Fibroblast of skin of back (primary cell): Measurements from ENCODE around the gene USP46.

ENCODE experiments used
- DNase-seq: peaks from one replicate; pipeline ENCODE4 v3.0.0-alpha.2; 2013

The USP46 gene

GRCh38 chr4:52655506-52655905 lies 3.6 kb downstream of the USP46 start:
- no peak for DNase-seq

- DNase-seq = no peak
These were observed 7.0 kb downstream of the USP46 start for GRCh38 chr4:52651996-52652672.

- no peak for DNase-seq
These were observed 10.3 kb downstream of the USP46 start for GRCh38 chr4:52648836-52649235.

- no peak for DNase-seq
These were observed 12.4 kb downstream of the USP46 start for GRCh38 chr4:52646741-52647140.

GRCh38 chr4:52646096-52646495 lies 13.0 kb downstream of the USP46 start:
- DNase-seq = no peak

- DNase-seq = no peak
These were observed 13.8 kb downstream of the USP46 start for GRCh38 chr4:52645300-52645699.

GRCh38 chr4:52643785-52644244 lies 15.3 kb downstream of the USP46 start:
- DNase-seq = peak; percentile 56

- DNase-seq = no peak
These were observed 15.9 kb downstream of the USP46 start for GRCh38 chr4:52643190-52643589.

GRCh38 chr4:52641854-52642563 lies 17.1 kb downstream of the USP46 start:
- peak; percentile 54 for DNase-seq

GRCh38 chr4:52640808-52641565 lies 18.1 kb downstream of the USP46 start:
- no peak for DNase-seq

- no peak for DNase-seq
These were observed 20.4 kb downstream of the USP46 start for GRCh38 chr4:52638717-52639116.

- no peak for DNase-seq
These were observed 22.0 kb downstream of the USP46 start for GRCh38 chr4:52637116-52637515.

GRCh38 chr4:52635560-52635959 lies 23.5 kb downstream of the USP46 start:
- DNase-seq = no peak

- no peak for DNase-seq
These were observed 24.0 kb downstream of the USP46 start for GRCh38 chr4:52635130-52635529.

GRCh38 chr4:52633846-52634245 lies 25.3 kb downstream of the USP46 start:
- no peak for DNase-seq

GRCh38 chr4:52628974-52629373 lies 30.1 kb downstream of the USP46 start:
- DNase-seq = no peak

- DNase-seq = no peak
These were observed 30.6 kb downstream of the USP46 start for GRCh38 chr4:52628543-52628942.

- no peak for DNase-seq
These were observed 31.2 kb downstream of the USP46 start for GRCh38 chr4:52627876-52628275.

GRCh38 chr4:52625216-52625615 lies 33.9 kb downstream of the USP46 start:
- peak; percentile 6 for DNase-seq

GRCh38 chr4:52622564-52622963 lies 36.5 kb downstream of the USP46 start:
- DNase-seq = no peak

- no peak for DNase-seq
These were observed 37.5 kb downstream of the USP46 start for GRCh38 chr4:52621567-52621966.

GRCh38 chr4:52619591-52619931 lies 39.5 kb downstream of the USP46 start:
- no peak for DNase-seq

GRCh38 chr4:52618795-52619590 lies 40.1 kb downstream of the USP46 start:
- no peak for DNase-seq
